Brain pericyte (primary cell): ENCODE measurements around the gene BLM.
"Not testable (repeated sequence)": the region's sequence is repeated elsewhere in the genome, so short reads cannot be mapped to it uniquely, and the experiment has no call there.

Experiments
- DNase-seq: peaks from one replicate; pipeline ENCODE4 v3.0.0-alpha.2; 2012; ENCODE audit warnings: low read depth, low spot score

BLM gene

GRCh38 chr15:90845201-90845949 lies 128.2 kb downstream of the BLM start:
- peak; percentile 44 for DNase-seq

- not testable (repeated sequence) for DNase-seq
Measured at GRCh38 chr15:90849424-90849823, 132.3 kb downstream of the BLM start.

- DNase-seq, result no peak
Measured at GRCh38 chr15:90851114-90851513, 134.0 kb downstream of the BLM start.

- no peak for DNase-seq
Measured at GRCh38 chr15:90851940-90852339, 134.8 kb downstream of the BLM start.

GRCh38 chr15:90855139-90855538 lies 138.0 kb downstream of the BLM start:
- DNase-seq, result no peak

GRCh38 chr15:90857337-90857736 lies 140.2 kb downstream of the BLM start:
- DNase-seq, result no peak

GRCh38 chr15:90857883-90858443 lies 140.8 kb downstream of the BLM start:
- DNase-seq, result no peak

- no peak for DNase-seq
Measured at GRCh38 chr15:90859234-90860131, 142.3 kb downstream of the BLM start.

GRCh38 chr15:90860450-90860849 lies 143.3 kb downstream of the BLM start:
- DNase-seq, result no peak

GRCh38 chr15:90860942-90861675 lies 144.0 kb downstream of the BLM start:
- DNase-seq, result no peak

GRCh38 chr15:90862487-90862886 lies 145.3 kb downstream of the BLM start:
- no peak for DNase-seq

- no peak for DNase-seq
Measured at GRCh38 chr15:90862964-90863778, 146.0 kb downstream of the BLM start.

- no peak for DNase-seq
Measured at GRCh38 chr15:90863987-90864386, 146.8 kb downstream of the BLM start.

- no peak for DNase-seq
Measured at GRCh38 chr15:90864507-90864906, 147.4 kb downstream of the BLM start.

- no peak for DNase-seq
Measured at GRCh38 chr15:90865702-90866101, 148.6 kb downstream of the BLM start.
